Motor neuron (in vitro differentiated cells): ENCODE measurements around the gene ZBTB37. TPM values are rescaled to one million over a fixed set of nuclear protein-coding genes. Genes with fewer than 3 reads are reported as not detected.
"Not testable (repeated sequence)": the region's sequence is repeated elsewhere in the genome, so short reads cannot be mapped to it uniquely, and the experiment has no call there.

Experiments
- ATAC-seq, 8 experiments: fragments of 200-7000 bp; cut with Tn5 transposase; replicated peaks in 6 of 8; 2 replicates each; pipeline ENCODE4 v1.8.0; 2021; ENCODE audit warnings: mild to moderate bottlenecking in 8 of 8, moderate library complexity in 8 of 8
- H3K27ac ChIP-seq, 2 donors: fragments of 250-450 bp; sonication (Bioruptor Pico); 2 replicates each; pipeline ENCODE4 v1.9.0; 2021; ENCODE audit warnings: antibody characterized with exemption in 2 of 2, mild to moderate bottlenecking in 2 of 2, moderate library complexity in 1 of 2
- H3K4me1 ChIP-seq, 2 donors: fragments of 250-450 bp; sonication (Bioruptor Pico); replicated peaks in 1 of 2; 2 replicates each; pipeline ENCODE4 v1.6.1; 2021; ENCODE audit warnings: antibody characterized with exemption in 2 of 2, mild to moderate bottlenecking in 2 of 2, moderate library complexity in 1 of 2
- H3K4me3 ChIP-seq, 5 donors: fragments of 250-450 bp; sonication (Bioruptor Pico); 2 replicates each; pipeline ENCODE4 v1.9.0; 2021; ENCODE audit warnings: antibody characterized with exemption in 5 of 5, mild to moderate bottlenecking in 5 of 5, moderate library complexity in 4 of 5
- WGBS, 10 experiments: fragments of 450-650 bp; shearing (Covaris generic); methylation state at CpG; one replicate each; pipeline ENCODE4 v1.0.0; 2022; 5-methylcytosine and 5-hydroxymethylcytosine counted together
- in situ Hi-C, 9 experiments: fragments of 400-800 bp; cut with MboI; loops; one replicate each; pipeline ENCODE4 v1.15.0; 2021; ENCODE audit warnings: low sequenced_read_pairs in 9 of 9, low pct_unique_long_range_greater_than_20kb in 2 of 9; ENCODE audit not compliant: unreplicated experiment in 9 of 9
- total RNA-seq, 8 experiments: library from RNA; unstranded; fragments of 300-600 nt; gene quantifications; 2 replicates each; pipeline versions ENCODE4 v1.2.3 to v1.2.4, GENCODE V29; 2022

Gene ZBTB37
- total RNA-seq, 8 experiments from 2014 or later, result 7.6 to 25.2 (median 19.0) TPM

GRCh38 chr1:173859547-173859946 lies 8.6 kb upstream of the ZBTB37 start:
- H3K27ac ChIP-seq, in situ Hi-C loops, H3K4me3 ChIP-seq, ATAC-seq, H3K4me1 ChIP-seq: not testable (repeated sequence)
- 92 to 100% (median 96%) methylated on average over 1 to 5 of the region's 5 CpGs; no CpG with 5 or more reads in 1 of the 10 experiments for WGBS, 10 experiments

- Histone ChIP-seq H3K4me3 (no peak overlapping the region), H3K27ac (no peak overlapping the region), H3K4me1 (peaks cover 0 to under 1% of the 10 kb centered on the region in 2 donors)
- in situ Hi-C loops, result no loop called here
- no peak for ATAC-seq
- WGBS, 10 experiments, result 83 to 100% (median 94%) methylated on average over 1 of the region's 1 CpG; no CpG with 5 or more reads in 4 of the 10 experiments
Measured at GRCh38 chr1:173860065-173860464, 8.1 kb upstream of the ZBTB37 start.

GRCh38 chr1:173861731-173862145 lies 6.4 kb upstream of the ZBTB37 start:
- Histone ChIP-seq H3K27ac (no peak overlapping the region), H3K4me3 (no peak overlapping the region), H3K4me1 (peaks cover 4 to 17% of the 10 kb centered on the region in 2 donors)
- 73 to 100% (median 93%) methylated on average over 2 to 7 of the region's 7 CpGs; no CpG with 5 or more reads in 3 of the 10 experiments for WGBS, 10 experiments
- ATAC-seq, result peak in 6 of 8 experiments; percentile 11 to 35 (median 18)
- in situ Hi-C loops, result no loop called here

GRCh38 chr1:173862146-173862768 lies 5.9 kb upstream of the ZBTB37 start:
- H3K27ac ChIP-seq, H3K4me3 ChIP-seq, in situ Hi-C loops: not testable (repeated sequence)
- H3K4me1 ChIP-seq, result peaks cover 4 to 19% of the 10 kb centered on the region in 2 donors
- ATAC-seq, result peak in 5 of 8 experiments; percentile 8 to 14 (median 11)
- WGBS, 10 experiments, result 42 to 90% (median 78%) methylated on average over 1 to 10 of the region's 13 CpGs; no CpG with 5 or more reads in 1 of the 10 experiments

- peaks cover 4 to 19% of the 10 kb centered on the region in 2 donors for H3K4me1 ChIP-seq
- in situ Hi-C loops, result no loop called here
- ATAC-seq, result no peak
- H3K27ac ChIP-seq, result no peak overlapping the region
- 45 to 75% (median 65%) methylated on average over 1 to 8 of the region's 8 CpGs; no CpG with 5 or more reads in 1 of the 10 experiments for WGBS, 10 experiments
- H3K4me3 ChIP-seq, result no peak overlapping the region
Measured at GRCh38 chr1:173862769-173863223, 5.4 kb upstream of the ZBTB37 start.

- ATAC-seq, result no peak
- in situ Hi-C loops, result no loop called here
- Histone ChIP-seq H3K4me1 (peaks cover 4 to 19% of the 10 kb centered on the region in 2 donors), H3K4me3 (no peak overlapping the region), H3K27ac (no peak overlapping the region)
Measured at GRCh38 chr1:173863224-173864161, 4.7 kb upstream of the ZBTB37 start.

GRCh38 chr1:173864179-173864867 lies 3.9 kb upstream of the ZBTB37 start:
- ATAC-seq, result no peak
- in situ Hi-C loops, result no loop called here
- peaks cover 4 to 24% of the 10 kb centered on the region in 2 donors for H3K4me1 ChIP-seq
- no peak overlapping the region for H3K4me3 ChIP-seq
- WGBS, 10 experiments, result 55 to 100% (median 91%) methylated on average over 1 to 5 of the region's 5 CpGs
- H3K27ac ChIP-seq, result no peak overlapping the region

GRCh38 chr1:173865468-173866164 lies 2.6 kb upstream of the ZBTB37 start:
- ATAC-seq, result no peak
- Histone ChIP-seq H3K4me1 (peaks cover 4 to 26% of the 10 kb centered on the region in 2 donors), H3K27ac (no peak overlapping the region), H3K4me3 (peak overlapping the region in 4 of 5 donors; percentile 60 to 81 (median 76))
- 0 to 50% (median 12%) methylated on average over 1 to 4 of the region's 4 CpGs for WGBS, 10 experiments
- in situ Hi-C loops, result no loop called here

GRCh38 chr1:173866413-173867115 lies 1.6 kb upstream of the ZBTB37 start:
- no peak for ATAC-seq

GRCh38 chr1:173867141-173867752 lies 933 bp upstream of the ZBTB37 start:
- peak overlapping the region; percentile 50 to 74 for H3K27ac ChIP-seq
- no peak for ATAC-seq
- in situ Hi-C loops, result no loop called here
- H3K4me3 ChIP-seq, result peak overlapping the region; percentile 60 to 81 (median 75)
- peaks cover 4 to 26% of the 10 kb centered on the region in 2 donors for H3K4me1 ChIP-seq
- 0 to 20% (median 0%) methylated on average over 1 to 22 of the region's 32 CpGs for WGBS, 10 experiments

More at GRCh38 chr1:173866413-173867115, 1.6 kb upstream of the ZBTB37 start:
- H3K27ac ChIP-seq, result peak overlapping the region; percentile 50 to 74
- H3K4me1 ChIP-seq, result peaks cover 4 to 26% of the 10 kb centered on the region in 2 donors
- in situ Hi-C loops, result no loop called here
- 0 to 10% (median 0%) methylated on average over 1 to 2 of the region's 2 CpGs for WGBS, 10 experiments
- peak overlapping the region; percentile 60 to 81 (median 75) for H3K4me3 ChIP-seq

GRCh38 chr1:173867753-173868265 lies 371 bp upstream of the ZBTB37 start, which contains the start of gene GAS5:
Gene GAS5, minus strand, starts transcription at chr1:173867989.
- Histone ChIP-seq H3K4me1 (peaks cover 4 to 26% of the 10 kb centered on the region in 2 donors), H3K4me3 (peak within 1 kb of the TSS; percentile 60 to 81 (median 75)), H3K27ac (peak within 1 kb of the TSS; percentile 78 to 92)
- peak; percentile 76 to 89 (median 86) for ATAC-seq
- in situ Hi-C loops, result no loop called here
- WGBS, 10 experiments, result 0 to 1% (median 0%) methylated on average over 2 to 13 of the region's 30 CpGs; no CpG with 5 or more reads in 4 of the 10 experiments
